Hematopoietic multipotent progenitor cell treated with erythropoietin and hydrocortisone succinate and interleukin-3 and kit ligand, for 4 days (in vitro differentiated cells): ENCODE data around the gene HS6ST2.
A peak's percentile ranks its signal among the peaks of the same experiment; 100 is the strongest.

Experiments
- DNase-seq: peaks from one replicate; pipeline ENCODE4 v3.0.0-alpha.2; 2015

HS6ST2 gene

GRCh38 chrX:132668178-132668577 lies 290.3 kb downstream of the HS6ST2 start:
- DNase-seq, result no peak

- DNase-seq, result no peak
Measured at GRCh38 chrX:132665676-132666075, 292.8 kb downstream of the HS6ST2 start.

GRCh38 chrX:132664273-132664672 lies 294.2 kb downstream of the HS6ST2 start:
- no peak for DNase-seq

GRCh38 chrX:132662844-132663243 lies 295.6 kb downstream of the HS6ST2 start:
- DNase-seq, result no peak

GRCh38 chrX:132657876-132658275 lies 300.6 kb downstream of the HS6ST2 start:
- no peak for DNase-seq

GRCh38 chrX:132652871-132653270 lies 305.6 kb downstream of the HS6ST2 start:
- no peak for DNase-seq

DNA sequence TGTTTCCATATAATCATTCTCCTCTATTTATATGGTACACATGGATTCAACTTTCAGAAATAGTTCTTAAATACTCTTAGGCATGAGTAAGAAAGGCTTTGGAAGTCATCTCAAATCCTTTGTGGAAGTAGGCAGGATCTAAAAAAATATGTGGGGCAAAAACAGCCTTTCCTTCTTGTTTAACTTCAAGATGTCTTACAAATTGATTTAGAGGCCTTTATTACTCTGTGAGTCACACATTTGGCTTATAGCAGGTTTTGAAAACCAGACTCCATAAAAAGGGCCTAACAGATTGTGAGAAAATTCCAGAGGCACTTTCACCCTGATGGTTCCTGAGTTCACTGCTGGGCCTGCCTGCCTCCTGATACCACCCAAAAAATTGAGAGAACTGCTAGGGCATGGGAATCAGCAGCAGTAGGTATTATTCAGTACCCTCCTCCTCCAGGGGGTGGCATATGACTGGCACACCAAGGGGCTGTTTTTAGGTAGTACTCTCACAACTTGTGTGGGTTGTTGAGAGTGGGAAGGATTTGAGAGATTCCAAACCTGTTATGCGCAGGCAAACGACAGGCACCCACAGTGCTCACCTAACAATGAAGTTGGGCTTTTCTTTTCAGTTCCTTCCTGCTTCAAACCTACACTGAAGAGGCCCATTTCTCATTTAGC lies 306.9 kb downstream of the HS6ST2 start:
- DNase-seq, result peak; percentile 7

DNA sequence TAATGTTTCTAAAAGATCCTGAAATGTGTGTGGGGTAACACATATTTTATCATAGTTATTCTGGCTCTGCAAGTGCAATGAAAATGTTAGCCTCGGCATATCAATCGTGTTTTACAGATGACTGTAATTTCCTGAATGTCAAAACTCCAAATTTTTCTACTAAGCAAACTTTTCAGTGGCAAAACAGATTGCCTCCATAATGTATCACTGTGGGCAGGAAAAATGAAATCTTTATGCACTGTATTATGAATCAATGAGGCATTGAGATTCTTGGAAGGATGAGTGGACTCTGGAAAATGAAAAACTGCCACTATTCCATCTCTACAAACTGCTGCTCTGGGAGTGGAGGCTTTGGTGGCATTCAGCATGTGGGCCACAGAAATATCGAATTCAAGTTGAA lies 309.5 kb downstream of the HS6ST2 start:
- DNase-seq, result no peak

DNA sequence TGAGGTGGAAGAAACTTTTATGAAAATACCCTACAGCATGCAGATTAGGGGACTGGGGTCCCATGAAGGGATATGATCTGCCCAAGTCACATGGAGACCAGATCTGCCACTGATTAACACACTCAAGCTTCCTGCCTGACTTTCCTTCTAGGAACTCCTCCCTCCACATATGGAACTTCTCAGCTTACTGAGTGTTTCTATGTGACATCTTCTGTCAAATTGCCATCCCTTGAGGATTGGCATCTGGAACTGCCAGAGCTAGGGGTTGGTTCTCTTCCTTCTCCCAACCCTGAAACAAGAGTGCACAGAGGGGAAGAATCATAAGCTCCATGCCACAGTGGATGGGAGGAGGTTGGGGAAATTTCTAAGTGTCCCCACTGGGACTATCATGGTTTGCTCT lies 319.0 kb downstream of the HS6ST2 start:
- no peak for DNase-seq

- no peak for DNase-seq
Measured at GRCh38 chrX:132638313-132638712, 320.1 kb downstream of the HS6ST2 start.

- DNase-seq, result peak; percentile 11
Measured at GRCh38 chrX:132636080-132636479, 322.3 kb downstream of the HS6ST2 start.

DNA sequence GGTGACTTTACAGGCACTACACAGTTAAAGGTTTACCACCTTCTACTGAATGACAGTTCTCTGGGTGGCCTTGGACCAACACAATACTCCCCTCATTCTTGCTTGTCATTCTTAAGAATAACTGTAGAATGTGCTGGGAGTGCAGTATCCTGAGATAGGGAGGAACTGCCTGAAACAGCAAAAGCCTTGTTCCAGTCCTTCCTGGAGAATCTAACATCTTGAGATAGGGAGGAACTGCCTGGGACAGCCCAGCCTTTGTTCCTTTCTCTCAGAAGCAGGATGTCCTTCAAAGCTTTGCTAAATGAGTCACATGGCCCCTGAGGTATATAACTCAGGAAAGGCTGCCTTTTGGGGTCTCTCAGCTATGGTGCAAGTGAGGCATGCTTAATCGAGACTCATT lies 323.9 kb downstream of the HS6ST2 start:
- DNase-seq, result no peak

- peak; percentile 66 for DNase-seq
Measured at GRCh38 chrX:132631579-132632232, 326.7 kb downstream of the HS6ST2 start.

GRCh38 chrX:132624466-132624865 lies 334.0 kb downstream of the HS6ST2 start:
- no peak for DNase-seq

DNA sequence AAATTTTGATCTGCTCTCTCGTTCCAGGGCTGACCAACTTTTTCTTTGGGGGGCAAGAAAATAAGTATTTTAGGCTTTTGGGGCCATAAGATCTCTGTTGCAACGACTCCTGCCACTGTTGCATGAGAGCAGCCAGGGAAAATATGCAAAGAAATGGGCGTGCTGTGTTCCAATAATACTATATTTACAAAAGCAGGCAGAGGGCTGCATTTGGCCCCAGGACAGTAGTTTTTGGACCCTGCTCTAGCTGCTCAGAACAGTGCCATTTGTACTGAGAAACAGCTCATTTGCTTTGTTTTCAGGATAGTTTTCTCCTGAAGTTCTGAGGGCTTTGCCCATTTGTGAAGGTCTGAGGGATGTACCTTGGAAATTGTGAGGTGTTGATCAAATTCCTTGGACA lies 334.5 kb downstream of the HS6ST2 start:
- no peak for DNase-seq

GRCh38 chrX:132623300-132623699 lies 335.1 kb downstream of the HS6ST2 start:
- DNase-seq, result peak; percentile 40

- peak; percentile 88 for DNase-seq
Measured at GRCh38 chrX:132622130-132622529, 336.3 kb downstream of the HS6ST2 start.

- DNase-seq, result no peak
Measured at GRCh38 chrX:132618810-132619209, 339.6 kb downstream of the HS6ST2 start.

- peak; percentile 76 for DNase-seq
Measured at GRCh38 chrX:132615391-132616131, 342.9 kb downstream of the HS6ST2 start.

- peak; percentile 29 for DNase-seq
Measured at GRCh38 chrX:132614297-132614696, 344.1 kb downstream of the HS6ST2 start.

GRCh38 chrX:132613801-132614200 lies 344.6 kb downstream of the HS6ST2 start:
- DNase-seq, result no peak

DNA sequence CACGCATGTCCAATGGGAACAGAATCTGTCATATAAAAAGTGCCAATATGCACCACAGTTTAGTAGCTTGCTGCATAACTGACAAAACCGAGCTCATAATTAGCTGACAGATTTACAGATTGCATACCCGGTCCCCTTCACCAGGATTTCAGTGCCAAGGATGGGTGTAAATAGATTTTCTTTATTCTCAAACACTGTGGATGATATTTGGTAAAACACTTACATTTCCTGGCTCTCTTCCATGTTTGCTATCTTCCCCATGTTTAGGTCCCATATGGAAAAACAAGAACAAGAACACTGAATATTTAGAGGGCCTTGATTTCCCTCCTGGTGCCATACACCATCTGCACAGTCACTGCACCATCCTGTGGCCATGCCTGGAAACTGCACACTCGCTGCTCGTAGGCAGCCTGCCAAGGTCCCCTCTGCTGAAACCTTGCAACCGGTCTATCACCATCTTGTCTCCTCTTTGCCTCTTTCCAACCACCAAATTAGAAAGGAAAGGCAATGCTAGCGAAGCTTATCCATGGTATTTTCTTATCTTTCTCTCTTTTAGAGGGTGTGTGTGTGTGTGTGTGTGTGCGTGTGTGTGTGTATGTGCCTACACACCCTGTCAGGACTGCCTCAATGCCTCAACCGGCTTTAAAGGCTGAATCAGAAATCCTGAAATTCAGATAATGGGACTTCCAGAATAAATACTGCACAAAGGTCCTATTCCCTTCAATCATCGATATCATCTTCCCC lies 345.4 kb downstream of the HS6ST2 start:
- peak; percentile 65 for DNase-seq

DNA sequence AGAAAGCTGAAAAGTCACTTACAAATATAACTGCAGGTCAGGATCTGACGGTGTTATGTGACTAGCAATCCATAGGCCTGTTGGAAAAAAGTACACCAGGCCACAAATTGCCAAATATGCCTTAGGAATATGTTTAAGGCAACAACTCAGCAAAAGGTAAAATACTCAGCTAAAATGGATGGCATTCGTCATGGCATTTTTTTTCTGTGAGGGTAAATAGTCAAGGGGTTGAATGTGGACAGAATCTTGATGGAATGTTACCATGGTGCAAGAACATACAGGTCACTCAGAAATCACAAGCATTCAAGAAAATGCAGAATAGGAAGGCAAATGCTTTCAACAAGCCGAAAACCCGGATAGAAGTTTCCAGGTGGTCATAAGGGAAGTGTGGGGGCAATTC lies 347.9 kb downstream of the HS6ST2 start:
- DNase-seq, result no peak
